Activated T-cell treated with anti-CD3 and anti-CD28 coated beads, Interleukin-2, amount 50 U/mL, for 48 hours (primary cell): ENCODE measurements around the gene SLC3A2.

Experiments used
- DNase-seq, 2 experiments: peaks; one replicate each; pipeline ENCODE4 v3.0.0-alpha.2; 2020

Gene SLC3A2

DNA sequence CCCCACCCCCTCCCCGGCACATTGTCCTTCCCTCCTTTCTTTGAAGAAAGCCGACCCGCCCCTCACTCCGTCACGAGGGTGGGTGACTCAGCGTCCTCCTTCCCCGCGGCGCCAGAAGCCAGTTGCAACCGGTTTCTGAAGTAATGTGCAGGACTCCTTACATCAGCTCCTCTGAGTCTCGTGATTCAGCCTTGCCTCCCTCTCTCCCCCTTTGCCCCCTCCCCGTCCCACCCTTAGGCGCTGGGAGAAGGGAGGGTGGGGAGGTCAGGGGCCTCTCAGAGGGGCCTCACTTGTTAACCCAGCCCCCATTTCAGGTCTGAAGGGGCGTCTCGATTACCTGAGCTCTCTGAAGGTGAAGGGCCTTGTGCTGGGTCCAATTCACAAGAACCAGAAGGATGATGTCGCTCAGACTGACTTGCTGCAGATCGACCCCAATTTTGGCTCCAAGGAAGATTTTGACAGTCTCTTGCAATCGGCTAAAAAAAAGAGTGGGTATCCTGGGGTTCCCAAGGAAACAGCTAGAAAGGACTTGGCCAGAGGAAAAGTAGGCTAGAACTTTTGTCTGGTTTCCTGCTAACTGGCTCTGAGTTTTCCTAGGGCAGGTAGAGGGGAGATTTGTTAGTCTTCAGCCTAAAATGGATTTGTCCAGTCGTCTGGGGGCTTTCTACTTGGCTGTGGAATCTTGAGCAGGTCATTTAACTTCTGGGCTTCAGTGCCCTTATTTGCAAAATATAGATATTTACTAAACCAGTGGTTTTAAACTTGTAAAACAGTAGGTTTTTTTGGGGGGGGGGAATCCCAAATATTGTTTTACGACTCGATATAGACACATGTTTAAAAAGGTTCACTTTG is 1.1 kb downstream of the SLC3A2 start:
- peak; percentile 96 to 97 for DNase-seq

DNA sequence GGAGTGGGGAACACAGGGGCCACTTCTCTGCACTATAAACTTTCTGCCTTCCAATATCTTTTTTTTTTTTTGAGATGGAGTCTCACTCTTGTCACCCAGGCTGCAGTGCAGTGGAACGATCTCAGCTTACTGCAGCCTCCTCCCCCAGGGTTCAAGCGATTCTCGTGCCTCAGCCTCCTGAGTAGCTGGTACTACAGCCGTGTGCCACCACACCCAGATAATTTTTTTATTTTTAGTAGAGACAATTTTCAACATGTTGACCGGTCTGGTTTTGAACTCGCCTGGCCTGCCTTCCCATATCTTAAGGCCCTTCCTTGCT is 1.7 kb downstream of the SLC3A2 start:
- no peak for DNase-seq

DNA sequence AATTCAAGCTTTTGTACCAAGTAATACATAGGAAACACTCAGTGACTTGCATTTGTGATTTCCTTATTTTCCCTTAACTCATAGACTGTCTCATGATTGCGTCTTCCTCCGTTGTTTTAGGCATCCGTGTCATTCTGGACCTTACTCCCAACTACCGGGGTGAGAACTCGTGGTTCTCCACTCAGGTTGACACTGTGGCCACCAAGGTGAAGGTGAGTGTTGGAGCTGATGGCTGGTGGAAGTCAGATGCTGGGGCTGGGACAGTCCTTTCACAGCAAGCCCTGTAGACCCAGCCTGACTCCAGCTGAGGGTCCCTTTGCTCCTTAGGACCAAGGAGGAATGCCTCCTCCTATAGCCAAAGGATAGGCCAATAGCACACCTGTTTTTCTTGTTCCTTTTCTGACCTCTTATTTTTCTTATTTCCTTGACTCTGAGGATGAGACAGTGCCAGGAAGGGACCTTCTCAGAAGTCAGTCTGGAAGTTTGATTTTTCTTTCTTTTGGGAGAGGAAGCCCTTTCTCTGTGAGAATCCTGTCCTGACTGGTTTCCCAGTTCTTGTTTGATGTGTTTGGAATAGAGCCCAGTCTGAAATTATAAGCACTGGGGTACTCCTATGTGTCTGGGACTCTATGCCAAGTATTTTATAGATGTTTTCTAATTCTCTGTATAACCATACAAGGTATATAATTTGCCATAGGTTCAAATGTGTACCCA is 2.2 kb downstream of the SLC3A2 start:
- DNase-seq = no peak

DNA sequence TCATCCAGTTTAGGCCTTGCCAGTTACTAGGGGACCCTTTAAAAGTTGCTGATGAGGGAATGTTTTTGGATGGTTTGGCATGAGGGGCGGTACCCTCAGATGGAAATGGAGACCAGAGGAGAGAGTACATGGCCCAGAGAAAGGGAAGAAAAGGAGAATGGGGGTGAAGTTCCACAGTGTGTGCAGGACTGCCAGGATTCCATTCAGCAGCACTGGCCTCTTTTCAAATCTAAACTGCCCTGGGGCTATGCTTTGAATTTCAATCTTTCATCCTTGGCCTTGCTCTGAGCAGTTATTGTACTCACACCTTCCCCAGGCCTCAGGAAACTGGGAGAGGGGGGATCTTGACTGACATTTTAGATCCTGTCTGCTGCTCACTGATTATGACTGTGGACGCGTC is 3.0 kb downstream of the SLC3A2 start:
- DNase-seq = no peak

DNA sequence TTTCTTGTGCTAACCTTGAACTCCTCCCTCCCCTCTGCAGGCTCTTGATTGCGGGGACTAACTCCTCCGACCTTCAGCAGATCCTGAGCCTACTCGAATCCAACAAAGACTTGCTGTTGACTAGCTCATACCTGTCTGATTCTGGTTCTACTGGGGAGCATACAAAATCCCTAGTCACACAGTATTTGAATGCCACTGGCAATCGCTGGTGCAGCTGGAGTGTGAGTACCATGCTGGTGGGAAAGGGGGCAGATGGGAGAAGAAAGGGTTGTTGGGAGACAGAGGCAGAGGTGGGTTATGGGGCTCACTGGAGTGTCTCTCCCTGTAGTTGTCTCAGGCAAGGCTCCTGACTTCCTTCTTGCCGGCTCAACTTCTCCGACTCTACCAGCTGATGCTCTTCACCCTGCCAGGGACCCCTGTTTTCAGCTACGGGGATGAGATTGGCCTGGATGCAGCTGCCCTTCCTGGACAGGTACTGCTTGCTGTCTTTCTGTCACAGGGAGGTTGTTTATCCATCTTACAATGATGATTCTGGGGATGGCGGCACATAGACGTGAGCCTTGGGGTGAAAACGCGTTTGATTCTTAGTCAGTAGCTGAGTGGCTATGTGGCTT is 4.5 kb downstream of the SLC3A2 start:
- DNase-seq = no peak

DNA sequence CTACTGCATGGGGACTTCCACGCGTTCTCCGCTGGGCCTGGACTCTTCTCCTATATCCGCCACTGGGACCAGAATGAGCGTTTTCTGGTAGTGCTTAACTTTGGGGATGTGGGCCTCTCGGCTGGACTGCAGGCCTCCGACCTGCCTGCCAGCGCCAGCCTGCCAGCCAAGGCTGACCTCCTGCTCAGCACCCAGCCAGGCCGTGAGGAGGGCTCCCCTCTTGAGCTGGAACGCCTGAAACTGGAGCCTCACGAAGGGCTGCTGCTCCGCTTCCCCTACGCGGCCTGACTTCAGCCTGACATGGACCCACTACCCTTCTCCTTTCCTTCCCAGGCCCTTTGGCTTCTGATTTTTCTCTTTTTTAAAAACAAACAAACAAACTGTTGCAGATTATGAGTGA is 7.7 kb downstream of the SLC3A2 start:
- DNase-seq = no peak

DNA sequence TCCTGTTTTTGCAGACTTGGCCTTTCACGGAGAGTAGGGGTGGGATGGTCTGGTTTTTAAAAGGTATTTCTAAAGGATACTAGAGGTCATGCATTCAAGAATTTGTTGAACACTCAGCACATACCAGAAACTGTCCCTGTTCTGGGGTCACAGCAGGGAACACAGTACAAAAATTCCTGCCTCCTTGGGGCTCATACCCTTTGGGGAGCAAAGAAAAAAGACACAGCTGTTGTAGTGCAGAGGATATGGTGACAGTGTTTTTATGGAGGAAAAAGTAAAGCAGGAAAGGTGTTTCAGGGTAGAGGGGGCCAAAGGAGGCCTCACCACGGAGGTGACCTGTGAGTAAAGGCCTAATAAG is 8.4 kb downstream of the SLC3A2 start:
- DNase-seq = no peak

DNA sequence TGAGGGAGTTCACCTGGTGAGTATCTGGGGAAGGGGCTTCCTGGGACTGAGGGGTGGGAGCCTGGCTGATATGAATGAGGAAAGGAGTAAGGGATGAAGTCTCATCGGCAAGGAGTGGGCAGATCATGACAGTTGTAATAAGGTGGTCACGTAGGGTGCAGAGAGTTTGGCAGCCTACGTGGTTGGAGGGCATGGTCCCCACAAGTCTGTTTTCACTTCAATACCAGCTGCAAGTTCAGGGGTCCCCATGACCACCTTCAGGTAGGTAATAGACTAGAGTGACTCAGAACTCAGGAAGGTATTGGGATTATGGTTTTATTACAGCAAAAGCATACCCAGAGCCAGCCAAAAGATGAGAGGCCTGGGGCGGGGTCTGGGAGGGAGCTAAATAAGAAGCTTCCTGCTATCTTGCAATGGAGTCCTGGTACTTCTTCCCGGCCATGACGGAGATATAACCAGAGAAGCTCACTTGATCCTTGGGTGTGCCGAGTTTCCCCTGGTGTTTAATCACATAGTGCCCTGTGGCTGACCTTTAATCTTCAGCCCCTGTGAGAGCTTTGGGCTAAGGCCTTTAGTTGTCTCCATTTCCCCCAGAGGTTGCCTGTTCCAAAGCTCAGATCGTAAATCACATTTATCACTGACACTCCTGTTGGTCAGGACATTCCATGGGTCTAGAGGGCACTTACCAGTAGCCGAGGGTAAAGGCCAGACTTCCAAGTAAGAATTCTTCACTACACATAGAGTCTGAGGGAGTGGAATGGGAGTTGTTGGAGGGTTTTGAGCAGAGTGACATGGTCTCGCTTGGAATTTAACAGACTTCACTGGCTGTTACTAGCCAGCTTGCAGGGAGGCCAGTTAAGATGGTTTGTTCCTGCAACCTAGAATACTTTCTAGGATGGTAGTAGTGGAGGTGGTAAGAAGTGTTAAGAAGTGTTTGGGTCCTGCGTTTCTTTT is 9.1 kb downstream of the SLC3A2 start:
- DNase-seq = peak; percentile 51 to 52

DNA sequence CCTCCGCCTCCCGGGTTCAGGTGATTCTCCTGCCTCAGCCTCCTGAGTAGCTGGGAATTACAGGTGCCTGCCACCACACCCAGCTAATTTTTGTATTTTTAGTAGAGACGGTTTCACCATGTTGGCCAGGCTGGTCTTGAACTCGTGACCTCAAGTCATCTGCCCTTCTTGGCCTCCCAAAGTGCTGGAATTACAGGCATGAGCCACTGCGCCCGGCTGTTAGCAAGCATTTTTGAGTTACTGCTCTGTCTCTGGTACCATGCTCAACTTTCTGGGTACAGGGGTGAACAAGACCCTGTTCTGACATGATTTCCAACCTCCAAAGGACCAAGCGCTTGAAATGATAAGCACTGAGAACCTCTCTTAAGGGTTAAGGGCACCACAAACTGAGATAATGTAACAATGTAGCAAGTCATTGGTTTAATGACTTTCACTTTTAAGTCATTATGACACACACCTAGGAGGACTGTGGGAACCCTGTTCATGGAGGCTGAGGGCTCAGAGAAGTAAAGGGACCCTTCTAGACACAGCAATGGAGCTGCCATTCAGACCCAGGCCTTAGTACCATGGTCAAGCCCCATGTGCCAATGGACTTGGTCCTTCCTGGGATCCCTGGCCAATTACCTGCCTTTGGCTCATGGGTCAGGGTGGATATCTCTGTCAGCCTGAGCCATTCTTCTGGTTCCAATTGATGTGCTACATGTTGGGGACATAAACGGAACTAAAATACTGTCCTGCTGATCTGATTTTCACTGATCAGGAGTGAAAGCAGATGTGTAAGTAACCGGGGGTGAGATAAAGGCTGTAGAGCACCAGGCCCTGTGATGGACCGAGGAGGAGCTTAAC is 11.6 kb downstream of the SLC3A2 start:
- no peak for DNase-seq

DNA sequence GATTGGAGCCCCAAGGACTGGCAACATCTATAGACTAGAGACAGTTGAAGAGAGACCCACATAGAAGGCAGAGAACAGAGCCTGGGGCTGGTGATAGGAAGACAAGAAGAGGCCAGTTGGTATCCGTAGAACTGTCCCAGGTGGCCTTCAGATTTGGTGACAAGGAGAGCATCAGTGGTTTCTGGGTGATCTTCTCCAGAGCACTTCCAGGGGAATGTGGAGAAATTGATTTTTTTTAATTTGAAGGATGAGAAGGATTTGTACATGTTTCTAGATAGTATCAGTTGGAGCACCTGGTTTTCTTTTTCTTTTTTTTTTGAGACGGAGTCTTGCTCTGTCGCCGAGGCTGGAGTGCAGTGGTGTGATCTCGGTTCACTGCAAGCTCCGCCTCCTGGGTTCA is 14.8 kb downstream of the SLC3A2 start:
- DNase-seq = no peak

DNA sequence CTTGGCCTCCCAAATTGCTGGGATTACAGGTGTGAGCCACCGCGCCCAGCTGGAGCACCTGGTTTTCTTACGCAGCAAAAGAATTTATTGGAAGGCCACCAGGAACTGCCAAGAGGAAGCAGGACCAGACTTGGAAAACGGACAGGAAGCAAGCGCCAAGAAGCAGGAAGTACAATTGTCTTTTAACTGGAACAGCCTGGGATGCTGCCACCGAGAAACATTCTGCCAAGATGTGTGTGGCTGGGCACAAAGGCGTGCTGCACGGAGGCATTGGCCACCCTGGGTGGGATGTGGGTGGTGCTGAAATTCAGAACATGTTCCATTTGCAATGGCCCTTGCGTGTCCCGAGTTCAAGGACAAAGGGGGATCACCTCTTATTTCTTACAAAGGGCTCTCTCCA is 15.4 kb downstream of the SLC3A2 start:
- no peak for DNase-seq

DNA sequence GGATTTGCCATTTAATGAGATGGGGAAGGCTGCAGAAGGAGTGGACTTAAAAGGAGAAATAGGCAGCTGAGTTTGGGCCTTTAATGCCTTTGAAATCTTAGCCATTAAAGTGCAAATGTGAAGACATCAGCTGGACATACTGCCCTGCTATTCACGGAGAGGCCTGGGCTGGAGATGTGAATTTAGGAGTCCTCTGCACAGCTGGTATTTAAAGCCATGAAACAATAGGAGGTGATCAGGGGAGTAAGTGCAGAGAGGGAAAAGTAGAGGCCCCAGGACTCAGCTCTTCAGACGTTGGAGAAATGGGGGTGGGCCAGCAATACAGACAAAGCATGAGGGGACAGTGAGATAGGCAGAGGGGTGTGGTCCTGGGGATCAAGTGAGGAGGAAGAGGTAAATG is 16.6 kb downstream of the SLC3A2 start:
- DNase-seq = no peak

DNA sequence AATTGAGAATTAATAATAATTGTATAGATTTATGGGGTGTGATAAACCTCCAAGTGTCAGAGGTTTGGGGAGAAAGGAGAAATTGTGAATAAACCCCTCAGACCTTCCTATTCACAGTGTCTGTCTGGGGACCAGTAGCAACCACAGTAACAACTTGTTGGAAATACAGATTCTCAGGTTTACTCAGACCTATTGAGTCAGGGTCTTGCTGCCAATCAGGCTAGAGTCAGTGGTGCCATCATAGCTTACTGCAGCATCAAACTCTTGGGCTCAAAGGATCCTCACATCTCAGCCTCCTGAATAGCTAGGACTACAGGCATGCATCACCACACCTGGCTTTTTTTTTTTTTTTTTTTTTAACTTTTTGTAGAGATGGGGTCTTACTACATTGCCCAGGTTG is 17.3 kb downstream of the SLC3A2 start:
- no peak for DNase-seq

DNA sequence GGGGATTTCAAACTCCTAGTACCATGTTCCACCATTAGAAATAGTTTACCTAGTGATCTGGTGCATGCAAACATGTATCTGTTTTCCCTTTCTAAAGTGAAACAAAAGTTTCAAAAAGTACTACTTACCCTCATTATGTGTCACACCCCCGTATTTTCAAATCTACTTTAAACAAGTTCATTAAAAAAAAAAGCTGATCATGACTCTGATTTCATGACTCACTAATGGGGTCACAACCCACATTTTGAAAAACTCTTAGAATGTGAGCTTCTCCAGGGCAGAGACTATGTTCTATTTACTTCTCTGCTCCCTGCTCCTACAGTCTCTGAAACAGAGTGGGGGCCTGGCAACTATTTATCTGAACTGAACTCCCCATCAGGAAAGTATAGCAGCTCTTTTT is 22.2 kb downstream of the SLC3A2 start:
- no peak for DNase-seq

DNA sequence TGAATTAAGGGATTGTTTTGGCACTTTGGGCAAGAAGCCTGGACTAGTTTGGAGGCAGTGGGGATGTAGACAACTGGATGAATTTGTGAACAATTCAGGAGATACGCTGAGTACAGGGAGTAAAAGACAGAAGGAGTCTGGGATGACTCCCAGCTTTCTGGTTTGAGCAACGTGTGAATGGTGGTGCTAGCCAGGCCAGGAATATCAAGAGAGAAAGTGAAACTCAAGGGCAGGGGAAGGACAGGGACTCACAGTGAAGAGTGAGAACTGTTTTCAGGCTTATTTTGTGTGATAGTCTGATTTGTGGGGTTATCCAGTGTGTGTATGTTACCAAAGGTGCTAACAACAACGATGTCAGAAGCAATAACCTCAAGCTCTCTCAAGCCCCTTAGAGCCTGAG is 24.6 kb downstream of the SLC3A2 start:
- DNase-seq = no peak

DNA sequence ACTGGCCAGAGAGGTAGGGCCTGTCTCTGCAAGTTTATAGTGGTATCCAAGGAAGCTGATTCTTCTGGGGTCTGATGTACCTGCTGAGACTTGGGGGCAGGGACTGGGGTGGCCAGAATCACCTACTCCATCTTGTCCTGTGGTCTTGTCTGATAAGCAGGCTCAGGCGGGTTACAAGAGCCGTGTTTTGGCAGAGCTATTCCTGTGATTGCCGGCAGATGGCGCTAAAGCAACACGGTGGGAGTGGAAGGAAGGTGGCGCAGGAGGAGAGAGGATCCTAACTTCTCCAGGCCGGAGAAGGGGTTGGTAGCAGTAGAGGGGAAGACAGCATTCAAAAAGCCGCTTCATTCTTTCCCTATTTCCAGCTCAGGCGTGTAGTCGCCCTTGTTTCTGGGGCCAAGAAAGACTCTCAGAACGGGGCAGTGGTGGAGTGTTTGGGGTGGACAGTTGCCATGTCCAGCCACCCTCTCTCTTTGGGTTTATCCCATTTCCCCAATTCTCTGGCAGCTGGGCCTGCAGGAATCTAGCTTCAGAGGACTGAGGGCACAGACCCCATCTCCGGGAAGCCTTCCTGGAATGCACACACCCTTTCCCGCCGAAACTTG is 25.3 kb downstream of the SLC3A2 start:
- DNase-seq = peak; percentile 88 to 91

DNA sequence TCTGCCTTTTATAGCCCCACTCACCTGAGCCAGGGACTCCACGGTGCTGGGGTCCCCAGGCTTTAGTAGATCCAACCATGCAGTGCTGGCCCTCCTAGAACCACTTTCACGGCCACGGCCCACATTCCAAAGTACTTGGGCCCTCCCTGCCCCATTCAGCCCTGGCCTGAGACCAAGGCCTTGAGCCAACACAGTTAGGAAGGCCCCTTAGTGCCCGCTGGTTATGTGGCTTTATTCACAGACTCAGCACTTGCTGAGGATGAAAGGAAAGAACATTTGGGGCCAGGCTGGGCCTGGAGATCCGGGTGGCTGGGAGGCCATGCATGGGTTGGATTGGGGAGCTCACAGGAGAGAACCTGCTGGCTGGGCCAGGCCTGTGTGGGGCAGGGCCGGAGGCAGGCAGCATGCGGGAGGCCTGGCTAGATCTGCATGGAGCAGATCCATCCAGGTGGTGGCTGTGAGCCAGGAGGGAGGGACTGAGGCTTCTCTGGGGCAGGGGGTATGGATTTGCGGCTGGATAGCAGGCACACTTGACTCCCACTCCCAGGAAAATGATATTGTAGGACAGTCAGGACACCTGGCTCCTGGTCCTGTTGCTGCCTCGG is 27.9 kb downstream of the SLC3A2 start:
- DNase-seq = no peak

DNA sequence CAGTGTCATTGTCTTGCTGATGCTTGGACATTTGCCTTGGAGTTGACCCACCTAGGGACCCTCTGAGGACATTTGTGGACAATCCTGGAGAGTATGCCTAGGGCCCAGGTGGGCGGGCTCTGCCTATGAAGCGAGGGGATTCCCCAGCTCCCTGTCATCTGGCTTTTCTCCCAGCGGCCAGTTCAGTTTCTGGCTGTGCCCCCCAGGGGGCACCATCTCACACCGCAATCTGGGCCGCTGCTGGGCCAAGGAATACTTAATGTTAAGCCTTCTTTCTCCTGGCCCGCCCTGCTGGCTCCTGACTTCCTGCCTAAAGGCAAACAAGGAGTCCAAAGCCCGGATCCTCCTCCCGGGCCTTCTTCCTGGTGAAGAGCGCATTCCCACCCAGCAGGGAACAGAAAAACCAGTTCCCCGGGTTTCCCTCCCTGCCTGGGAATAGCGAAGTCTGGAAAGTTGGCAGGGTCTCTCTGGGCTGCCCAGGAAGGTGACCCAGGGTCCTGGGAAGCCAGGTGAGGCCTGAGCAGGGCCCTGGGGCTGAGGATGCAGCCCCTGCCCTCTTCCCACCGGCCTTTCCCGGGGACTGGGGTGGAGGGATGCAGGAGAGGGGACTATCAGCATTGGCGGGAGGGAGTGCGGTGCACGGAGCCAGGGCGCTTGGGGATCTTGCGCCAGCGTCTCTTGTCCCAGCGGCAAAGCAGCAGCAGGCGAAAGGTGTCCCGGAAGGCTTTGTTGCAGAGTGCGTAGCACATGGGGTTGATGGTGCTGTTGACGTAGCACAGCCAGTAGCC is 28.6 kb downstream of the SLC3A2 start:
- peak; percentile 48 to 60 for DNase-seq

DNA sequence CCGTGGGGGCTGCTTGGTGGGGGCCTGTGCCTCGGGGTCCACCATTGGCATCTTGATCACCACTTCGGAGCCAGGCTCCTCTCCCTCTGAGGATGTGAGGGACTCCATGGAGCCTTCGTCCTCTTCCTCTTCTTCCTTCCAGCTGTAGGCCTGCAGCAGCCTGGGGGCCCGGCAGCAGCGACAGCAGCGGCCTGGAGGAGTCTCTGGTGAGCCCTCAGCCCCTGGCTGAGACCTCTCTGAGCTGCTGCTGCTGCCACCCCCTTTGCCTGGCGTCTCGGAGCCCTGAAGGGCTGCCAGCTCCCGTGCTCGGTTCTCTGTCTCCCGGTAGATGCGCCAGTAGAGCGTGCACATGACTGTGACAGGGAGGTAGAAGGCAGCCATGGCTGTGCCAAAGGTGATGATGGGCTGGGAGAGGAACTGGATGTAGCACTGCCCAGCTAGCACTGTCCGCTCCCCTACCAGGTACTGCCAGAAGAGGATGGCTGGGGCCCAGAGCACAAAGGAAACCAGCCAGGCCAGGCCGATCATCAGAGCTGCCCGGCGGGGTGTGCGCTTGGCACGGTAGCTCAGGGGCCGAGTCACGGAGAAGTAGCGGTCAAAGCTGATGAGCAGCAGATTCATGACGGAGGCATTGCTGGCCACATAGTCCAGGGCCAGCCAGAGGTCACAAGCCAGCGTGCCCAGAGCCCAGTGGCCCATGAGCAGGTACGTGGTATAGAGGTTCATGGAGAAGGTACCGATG is 29.6 kb downstream of the SLC3A2 start:
- no peak for DNase-seq
